GM19372 (cell line): Measurements from ENCODE around the gene NT5DC3.

Experiments
- ATAC-seq: cut with Tn5 transposase; IDR thresholded peaks from one replicate; pipeline ENCODE4 v1.9.1; 2021; ENCODE audit warnings: mild to moderate bottlenecking, low read depth, moderate library complexity; ENCODE audit not compliant: unreplicated experiment

NT5DC3 gene

DNA sequence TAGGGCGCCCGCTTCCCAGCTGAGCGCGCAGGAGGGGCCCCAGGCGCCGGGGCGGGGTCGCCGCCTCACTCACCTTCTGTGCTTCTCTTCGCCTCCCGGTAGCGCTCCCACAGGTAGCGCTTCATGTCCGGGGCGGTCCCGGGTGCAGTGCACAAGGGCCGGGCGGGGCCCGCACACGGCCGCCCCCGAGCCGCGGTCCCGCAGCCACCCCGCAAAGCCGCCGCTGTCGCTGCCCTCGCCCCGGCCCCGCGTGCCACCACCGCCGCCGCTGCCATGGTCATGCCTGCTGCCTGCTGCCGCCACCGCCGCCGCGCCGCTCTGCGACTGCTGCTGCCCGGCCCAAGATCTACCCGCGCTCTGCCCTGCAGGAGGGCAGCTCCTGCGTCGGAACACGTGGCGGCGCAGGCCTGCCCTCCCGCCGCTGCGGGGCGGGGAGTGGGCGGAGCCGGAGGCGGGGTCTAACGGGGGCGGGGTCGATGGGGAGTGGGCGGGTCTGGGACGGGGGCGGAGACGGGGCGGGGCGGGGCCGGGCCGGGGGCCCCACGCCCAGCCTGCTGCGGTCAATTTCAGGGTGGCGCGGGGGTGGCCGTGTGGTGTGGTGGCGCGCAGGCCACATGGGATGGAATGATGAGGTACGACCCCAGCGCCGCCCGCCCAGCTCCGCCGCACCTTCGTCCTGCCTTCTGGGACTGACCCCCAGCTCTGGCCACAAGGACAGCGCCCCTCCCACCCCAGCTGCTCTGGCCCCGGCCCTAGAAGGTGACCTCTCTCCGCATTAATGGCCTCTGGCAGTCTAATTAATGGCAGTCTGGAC lies at the start of gene NT5DC3:
Gene NT5DC3, minus strand, starts transcription at position 359 of the 814 bp plus-strand sequence. Its CDS starts 78 bp downstream, at position 281.
- peak; percentile 74 for ATAC-seq

DNA sequence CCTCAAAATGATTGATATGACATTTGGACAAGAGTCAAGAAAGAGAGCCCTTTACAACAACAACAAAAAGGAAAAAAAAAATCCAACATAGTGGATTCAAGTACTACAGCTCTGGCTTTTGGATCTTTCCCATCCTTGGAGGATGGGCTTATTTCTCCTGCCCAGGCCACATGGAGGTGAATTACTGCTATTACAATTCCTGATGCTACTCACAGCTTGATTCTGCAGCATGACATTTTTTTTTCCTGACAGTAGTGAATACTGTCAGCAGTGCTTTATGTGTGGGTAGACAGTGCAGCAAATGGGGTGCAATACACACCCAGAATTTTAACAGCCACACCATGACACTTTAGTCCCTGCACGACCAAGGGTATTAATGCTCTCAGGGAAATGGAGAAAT lies 46.7 kb upstream of the NT5DC3 start:
- ATAC-seq = no peak

DNA sequence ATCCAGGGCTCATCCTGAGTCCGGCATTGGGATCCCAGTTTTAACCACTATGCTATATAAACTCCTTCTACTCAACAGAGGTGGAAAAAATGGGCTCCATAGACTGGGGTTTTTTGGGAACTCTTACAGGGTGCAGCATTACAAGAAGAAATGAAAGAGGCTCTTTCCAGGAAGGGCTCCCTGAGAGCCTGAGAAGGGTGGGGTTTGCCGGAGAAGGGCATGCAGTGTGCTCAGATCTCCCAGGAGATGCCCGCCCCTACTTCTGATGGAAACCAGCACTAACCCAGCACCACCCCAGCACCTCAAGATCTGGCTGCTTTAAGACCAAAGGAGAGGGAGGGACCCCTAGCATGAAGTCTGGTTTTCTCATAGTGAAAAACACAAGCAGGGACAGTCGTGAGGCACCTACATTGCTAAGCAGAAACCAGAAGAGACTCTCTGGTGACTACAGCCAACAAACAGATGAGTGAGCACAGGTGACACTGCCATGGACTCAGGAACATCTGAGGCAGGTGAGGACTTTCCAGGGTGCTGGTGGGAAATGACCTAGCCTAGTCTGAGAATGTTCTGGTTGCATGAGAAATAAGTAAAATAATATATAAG lies 45.3 kb upstream of the NT5DC3 start:
- no peak for ATAC-seq

DNA sequence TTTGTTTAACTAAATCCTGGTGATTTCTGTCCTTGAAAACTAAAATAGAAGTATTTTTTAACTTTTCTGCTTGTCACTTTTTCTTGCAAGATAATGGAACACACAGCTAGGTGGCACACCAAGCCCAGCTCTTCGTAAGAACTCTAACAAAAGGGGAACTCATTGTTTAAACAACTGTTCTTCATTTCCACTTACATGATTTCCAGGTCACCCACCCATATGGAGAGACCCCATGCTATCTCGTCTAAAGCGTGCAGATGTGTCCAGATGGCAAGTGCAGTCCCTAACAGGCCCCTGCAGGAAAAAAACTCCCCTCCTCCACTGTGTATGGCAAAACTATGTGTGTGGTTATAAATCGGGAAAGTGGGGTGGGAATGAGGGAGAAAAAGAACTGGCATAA lies 43.3 kb upstream of the NT5DC3 start:
- no peak for ATAC-seq

DNA sequence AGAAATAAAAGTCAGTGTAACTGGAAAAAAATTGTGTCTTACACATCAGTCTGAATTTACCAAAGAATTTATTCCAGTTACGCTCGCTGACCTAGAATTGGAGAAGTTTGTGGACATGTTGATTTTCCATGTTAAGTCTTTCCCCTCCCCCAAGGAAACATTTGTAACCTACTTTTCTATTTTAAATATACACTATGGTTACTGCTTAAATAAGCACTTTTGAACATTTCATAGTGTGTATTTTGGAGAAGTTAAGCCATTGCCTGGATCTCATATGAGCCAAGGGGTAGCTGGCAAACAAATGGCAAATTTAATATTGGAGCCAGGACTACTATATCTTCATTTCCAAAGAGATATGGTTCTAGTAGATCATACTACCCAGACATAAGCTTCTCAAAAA lies 42.9 kb upstream of the NT5DC3 start:
- no peak for ATAC-seq

DNA sequence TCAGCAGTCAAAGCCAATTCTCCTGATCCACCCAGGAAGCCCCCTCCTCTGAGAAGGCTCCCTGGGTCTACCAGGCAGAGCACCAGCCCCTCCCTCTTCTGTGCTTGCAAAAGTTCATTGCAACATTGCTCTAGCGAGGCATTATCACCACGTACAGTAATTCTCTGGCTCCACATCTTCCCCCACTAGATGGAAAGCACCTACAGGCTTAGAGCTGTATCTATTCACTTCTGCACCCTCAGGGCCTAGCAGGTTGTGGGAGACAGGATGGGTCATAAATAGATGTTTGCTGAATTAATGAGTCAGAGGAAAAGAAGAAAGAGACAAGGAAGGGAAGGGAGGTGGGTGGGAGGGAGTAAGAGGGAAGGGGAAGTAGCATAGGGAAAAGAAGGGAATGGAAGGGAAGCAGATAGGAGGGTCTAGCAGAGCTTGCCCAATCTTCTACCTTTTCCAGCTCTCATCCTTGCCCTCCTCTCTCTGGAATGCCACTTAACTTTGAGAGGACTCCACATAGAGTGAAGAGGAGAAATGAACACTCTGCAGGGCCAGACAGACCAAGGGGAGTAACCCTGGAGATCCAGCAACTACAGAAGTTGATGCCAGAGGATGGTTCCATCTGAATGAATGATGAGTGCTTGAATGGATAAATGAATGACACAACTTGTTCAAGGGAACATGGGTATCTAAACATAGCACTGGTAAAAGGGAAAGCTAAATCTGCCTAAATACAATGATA lies 42.0 kb upstream of the NT5DC3 start:
- no peak for ATAC-seq

DNA sequence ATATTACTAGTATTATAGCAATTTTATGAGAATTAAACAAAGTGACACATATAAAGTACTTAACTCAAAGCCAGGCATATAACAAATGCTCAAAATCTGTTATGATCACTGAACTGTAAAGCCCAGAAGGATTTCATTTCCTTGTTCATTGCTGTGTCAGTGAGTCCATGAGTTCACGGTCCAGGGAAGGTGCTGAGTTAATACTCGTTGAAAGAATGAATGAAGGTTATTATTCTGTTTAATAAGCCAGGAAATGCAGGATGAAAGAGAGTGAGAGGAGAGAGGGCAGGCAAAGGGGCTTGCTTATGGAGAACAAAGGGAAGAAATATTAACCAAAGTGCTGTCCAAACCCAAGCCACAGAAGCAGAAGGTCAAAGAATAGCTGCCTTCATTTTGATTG lies 40.2 kb upstream of the NT5DC3 start:
- no peak for ATAC-seq

DNA sequence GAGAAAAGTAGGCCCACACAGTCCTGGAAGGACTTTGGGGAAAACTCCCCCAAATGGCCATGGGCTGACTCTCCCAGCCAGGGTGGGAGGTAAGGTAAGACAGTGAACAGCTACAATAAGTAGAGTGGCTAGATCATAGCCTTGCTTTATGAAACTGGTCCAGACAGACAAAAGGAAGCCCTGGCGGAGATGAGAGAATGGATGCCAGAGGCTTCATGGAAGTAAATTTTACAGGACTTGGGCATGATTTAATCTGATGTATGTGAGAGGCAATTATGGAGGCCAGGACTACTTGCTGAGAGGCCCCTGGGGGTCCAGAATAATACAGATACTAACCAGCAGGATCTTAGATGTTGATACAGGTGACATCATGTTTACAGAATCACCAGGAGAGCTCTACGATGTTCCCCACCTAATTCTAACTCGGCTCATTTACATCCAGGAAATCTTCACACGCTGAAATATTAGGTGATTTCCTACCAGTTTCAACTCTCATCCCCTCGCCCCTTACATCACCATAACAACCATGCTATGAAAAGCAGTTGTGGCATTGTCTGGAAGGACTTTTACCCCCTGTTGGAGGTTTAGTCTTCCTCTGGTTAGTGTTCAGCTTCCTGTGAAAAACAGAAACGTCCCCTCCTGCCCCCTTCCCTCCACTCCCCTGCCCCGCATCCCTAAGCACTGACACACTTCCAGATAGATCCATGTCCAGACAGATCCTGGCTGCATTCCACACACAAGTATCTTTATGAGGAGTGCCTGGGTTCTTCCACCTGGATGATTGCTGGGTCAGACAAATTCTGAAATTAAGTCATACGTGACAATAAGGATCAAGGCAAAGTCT lies 39.5 kb upstream of the NT5DC3 start:
- no peak for ATAC-seq

DNA sequence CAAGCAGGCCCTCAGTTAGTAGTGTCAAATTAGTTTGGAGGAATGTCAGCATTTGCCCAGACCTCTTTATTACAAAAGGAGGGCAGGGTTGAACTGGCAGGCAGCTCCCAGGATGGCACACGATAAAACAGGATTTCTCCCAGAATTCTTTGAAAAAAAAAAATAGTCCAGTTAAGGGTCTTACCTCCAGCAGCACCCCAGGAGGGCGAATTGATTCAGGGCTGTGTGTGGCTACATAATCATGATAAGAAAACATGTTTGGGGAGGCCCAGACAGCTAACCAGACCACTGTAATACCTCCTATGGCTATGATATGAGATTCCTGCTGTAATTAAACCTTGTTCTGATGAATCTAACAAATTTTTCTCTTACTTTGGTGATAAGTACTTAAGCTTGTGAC lies 38.8 kb upstream of the NT5DC3 start:
- no peak for ATAC-seq

DNA sequence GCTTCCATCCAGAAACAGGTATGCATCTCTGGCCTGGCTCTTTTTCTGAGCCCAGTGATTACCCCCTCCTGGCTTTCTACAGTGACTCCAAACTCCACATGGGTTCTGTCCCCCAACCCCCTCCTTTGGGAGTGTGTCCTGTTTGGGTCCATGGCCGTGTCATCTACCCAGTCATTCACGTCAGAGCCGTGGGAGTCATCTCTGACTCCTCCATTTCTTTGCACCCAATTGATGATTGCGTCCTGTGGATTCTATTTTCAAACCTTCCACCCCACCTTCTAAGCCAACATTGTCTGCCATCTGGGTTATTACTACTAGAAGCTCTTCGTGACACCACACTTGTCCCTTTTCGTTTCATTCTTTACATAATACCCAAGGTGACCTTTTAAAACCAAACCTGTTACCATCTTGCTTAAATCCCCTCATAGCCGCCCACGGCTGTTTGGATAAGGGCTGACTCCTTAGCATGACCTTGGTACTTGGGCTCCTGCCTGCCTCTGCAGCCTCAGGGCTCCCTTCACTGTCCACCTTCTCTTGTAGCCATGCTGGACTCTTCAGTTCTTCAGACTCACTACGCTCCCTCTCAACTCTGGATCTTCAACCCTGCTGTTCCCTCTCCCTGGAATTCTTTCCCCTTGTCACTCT lies 38.1 kb upstream of the NT5DC3 start:
- no peak for ATAC-seq

DNA sequence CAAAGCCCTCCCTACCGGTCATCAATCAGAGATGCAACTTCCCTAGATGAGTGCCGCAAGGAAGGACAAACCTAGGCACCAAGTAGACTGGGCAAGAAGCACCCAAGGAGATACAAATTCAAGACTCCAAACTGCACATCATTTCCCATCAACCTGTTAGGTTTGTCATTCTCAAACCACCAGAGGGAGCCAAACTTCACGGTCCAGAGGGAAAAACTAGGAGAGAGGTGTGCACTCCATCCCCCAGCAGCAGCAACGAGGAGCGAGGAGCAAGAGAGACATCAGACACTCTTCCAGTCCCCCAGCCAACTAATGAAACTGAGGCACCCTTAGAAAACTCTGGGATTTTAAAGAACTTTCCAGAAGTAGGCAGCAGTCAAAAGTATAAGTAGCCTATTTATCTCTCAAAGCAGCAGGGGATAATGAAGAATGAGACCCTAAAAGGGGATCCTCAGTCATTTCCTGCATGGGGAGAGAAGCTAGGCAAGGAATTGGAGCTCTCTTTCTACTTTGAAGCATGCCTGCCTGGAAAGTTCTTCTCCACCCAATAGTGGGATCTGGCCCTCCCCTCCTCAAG lies 37.0 kb upstream of the NT5DC3 start:
- ATAC-seq = no peak

DNA sequence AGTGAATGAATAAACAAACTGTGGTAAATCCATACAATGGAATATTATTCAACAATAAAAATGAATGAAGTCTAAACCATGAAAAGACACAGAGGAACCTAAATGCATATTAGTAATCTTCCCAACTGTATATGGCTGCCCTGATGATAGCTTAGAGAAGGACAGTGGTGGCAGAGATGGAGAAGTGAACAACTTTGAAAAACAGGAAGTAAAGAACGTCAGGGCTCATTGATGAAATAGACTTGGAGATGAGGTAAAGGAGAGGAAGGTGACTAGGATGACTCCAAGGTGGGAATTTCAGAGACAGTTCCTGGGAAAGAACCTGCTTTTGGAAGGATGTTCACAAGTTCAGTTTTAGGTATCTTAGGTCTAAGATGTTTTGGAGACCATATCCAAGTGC lies 36.3 kb upstream of the NT5DC3 start:
- ATAC-seq = no peak

DNA sequence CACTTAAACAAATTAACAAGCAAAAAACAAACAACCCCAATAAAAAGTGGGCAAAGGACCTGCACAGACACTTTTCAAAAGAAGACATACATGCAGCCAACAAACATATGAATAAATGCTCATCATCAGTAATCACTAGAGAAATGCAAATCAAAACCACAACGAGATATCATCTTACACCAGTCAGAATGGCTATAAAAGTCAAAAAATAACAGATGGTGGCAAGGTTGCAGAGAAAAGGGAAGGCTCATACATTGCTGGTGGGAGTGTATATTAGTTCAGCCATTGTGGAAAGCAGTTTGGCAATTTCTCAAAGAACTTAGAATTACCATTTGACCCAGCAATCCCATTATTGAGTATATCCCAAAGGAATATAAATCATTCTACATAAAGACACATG lies 34.6 kb upstream of the NT5DC3 start:
- ATAC-seq = no peak

DNA sequence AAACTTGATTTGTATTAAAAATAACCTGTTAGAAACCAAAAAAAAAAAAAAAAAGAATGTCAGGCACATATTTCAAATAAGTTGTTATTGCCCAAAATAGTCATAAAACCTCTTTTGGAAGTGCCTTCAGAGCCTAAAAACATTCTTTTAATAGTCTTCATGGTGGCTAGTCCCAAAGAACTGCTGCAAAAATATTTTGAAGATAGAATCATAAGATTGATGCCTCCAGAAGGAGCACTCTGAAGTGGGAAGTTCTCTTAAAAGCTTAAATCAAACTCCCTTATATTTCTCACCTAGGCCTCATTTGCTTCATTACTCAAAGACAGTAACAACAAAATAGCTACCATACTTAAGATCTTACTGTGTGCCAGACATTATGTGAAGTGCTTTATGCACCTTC lies 27.2 kb upstream of the NT5DC3 start:
- no peak for ATAC-seq

DNA sequence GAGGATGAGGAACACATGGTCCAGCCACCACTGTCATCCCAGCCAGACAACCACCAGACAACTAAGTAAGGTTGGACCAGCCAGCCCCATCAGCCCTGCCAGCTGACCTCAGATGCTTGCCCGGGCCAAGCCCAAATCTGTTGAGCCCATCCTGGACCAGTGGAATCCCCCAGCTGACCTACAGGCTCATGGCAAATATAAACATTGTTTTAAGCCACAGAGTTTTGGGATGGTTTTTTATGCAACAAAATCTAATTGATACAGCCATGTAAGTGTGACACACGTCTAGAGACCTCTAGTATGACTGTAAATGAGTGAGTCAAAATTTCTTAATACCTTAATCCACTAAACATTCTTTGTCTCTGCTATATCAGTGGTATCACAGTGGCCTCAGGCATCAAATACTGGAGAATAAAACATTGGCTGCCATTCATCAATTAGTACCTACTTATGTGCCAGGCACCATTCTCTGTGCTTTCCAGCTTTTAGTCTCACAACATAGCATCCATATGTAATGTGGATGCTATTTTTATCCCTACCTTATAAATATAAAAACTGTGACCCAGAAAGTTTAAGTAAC lies 24.2 kb upstream of the NT5DC3 start:
- ATAC-seq = no peak

DNA sequence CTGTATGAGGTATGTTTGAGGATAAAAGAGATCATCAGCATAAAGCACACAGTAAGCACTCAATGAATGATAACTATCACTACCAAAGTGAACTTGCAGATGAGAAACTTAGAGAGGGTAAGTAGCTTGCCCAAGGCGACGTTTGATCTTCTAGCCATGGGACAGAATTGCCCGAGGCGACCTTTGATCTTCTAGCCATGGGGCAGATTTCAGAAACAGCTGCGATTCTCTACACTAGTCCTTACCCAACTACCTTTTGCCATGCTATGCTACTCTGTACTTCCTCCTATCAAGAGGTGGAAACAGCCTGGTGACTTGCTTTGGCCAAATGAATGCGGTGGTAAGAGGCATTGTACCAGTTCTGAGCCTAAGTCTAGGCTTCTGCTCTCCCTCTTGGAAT lies 23.7 kb upstream of the NT5DC3 start:
- no peak for ATAC-seq

DNA sequence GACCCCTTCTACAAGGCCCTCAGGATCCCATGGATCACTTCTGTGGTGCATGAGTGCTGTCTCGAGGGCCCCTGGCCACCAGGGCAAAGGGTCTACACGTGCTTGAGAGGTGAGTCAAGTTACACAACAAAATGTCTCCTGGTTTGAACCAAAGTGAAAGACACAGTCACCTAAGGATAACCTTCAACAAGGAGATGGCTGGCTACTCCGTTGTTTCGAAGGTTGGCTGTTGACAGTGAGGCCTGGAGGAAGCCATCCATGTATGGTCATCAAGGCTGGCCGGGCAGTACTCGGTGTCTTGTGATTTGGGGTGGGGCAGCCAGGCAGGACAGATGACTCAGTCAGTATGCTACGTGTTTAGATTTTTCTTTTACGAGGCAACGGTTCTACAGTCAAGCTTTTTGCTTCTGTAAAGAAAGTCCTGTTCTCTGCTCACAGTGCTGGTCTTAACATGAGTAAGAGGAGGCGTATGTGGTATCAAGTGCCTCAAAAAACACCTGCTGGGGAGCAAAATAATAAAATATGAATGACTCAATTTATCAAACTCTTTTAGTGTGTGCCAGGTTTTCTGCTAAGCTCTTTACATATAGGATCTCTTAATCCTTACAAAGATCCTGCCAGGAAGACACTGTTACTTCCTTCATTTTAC lies 18.0 kb upstream of the NT5DC3 start:
- ATAC-seq = no peak

DNA sequence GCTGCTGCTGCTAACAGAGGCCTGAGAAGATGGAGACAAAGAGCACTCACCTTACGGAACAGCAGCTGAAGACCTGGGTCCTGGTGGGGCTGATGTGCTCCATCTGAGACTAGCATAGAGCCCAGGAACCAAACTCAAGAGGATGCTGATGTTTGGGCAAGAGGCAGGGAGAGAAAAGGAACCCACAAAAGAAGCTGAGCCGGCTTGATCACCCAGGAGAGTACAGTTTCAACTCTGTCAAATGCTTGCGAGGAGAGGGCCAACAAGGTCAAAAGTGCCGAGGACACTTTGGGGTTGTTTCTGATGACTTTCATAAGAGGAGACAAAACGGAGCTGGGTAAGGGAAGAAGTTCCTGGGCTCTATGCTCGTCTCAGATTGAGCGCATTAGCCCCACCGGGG lies 17.3 kb upstream of the NT5DC3 start:
- ATAC-seq = no peak

DNA sequence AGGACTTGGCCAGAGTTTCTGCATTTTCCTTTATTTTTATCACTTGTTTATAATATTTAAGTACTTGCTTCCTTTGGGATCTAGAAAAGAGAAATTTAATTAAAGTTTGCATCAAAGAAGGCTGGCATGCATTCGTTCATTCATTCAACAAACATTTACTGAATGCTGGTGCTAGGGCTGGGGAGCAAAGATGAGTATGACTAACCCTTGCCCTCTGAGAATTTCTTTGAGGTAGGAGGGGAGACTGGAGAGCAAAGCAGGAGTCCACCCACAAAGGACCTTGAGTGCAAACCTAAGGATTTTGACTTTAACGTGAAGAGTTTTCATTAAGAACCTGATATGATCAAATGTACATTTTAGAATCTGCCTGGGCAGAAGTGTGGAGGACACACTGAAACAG lies 16.1 kb upstream of the NT5DC3 start:
- no peak for ATAC-seq
